Activated CD4-positive, alpha-beta T cell treated with anti-CD3 and anti-CD28 coated beads, Interleukin-2, amount 50 U/mL, for 16 hours (primary cell): Measurements from ENCODE around the gene PRR18.

Experiments
- DNase-seq: peaks from one replicate; pipeline ENCODE4 v3.0.0-alpha.2; 2020

The PRR18 gene

DNA sequence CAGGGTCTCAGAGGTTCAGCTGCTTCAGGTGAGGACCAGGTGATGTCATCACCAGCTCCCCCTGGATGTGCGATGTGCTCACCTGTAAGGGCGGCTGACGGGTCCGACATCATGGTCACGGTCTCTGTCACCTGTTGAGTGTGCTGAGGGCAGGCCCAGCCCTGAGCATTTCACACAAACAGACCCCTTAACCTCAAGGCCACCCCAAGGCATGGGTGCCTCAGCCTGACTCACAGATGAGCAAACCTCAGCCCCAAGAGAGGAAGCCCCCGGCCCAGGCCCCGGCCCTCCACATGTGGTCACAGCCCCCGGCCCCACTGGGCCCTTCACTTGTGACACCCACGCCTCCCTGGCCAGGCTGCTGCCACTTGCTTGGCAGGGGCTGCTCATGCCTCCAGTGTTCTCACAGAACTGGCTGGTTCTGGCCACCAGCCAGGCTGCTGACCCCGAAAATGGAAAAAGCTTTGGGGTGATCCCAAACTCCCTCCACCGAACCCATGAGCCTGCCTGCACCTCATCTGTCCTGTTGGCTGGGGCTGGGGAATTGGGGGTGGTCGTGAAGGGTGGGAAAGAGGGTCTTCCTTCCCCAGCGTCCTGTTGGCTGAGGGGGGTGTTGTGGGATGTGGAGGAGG lies 33.3 kb downstream of the PRR18 start:
- no peak for DNase-seq

DNA sequence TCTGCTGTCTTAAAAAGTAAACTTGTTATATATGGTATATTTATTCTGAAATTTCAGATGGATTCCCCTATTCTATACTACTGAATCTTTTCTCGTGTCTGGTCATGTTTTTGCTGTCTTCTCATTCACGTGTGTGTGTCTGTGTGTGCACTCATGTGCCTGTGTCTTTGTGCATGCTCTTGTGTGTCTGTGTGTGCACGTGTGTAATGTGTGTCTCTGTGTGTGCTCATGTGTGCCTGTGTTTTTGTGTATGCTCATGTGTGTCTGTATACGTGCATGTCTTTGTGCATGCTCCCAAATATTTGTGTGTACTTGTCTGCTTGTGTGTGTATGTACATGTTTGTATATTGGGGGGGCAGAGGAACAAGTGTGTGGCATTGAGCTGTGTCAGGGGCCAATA lies 34.0 kb downstream of the PRR18 start:
- DNase-seq, result no peak

DNA sequence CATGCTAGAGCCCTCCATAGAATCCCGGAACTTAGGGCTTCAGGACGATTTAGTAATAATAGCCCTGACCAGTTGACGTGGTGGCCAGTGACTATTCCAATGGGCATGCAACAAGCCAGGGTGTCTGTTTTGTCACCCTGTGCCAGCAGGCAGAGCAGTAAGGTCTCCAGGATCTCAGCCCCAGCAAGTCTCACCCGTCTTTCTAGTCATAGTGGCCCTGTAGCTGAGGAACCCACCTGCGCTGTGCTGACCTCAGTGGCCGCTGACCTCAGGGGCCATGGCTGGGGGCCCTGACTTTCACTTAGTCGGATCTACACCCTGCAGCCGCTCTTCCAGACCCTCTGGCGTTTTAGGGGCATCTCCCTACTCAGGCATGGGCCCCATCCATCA lies 36.8 kb downstream of the PRR18 start:
- no peak for DNase-seq

DNA sequence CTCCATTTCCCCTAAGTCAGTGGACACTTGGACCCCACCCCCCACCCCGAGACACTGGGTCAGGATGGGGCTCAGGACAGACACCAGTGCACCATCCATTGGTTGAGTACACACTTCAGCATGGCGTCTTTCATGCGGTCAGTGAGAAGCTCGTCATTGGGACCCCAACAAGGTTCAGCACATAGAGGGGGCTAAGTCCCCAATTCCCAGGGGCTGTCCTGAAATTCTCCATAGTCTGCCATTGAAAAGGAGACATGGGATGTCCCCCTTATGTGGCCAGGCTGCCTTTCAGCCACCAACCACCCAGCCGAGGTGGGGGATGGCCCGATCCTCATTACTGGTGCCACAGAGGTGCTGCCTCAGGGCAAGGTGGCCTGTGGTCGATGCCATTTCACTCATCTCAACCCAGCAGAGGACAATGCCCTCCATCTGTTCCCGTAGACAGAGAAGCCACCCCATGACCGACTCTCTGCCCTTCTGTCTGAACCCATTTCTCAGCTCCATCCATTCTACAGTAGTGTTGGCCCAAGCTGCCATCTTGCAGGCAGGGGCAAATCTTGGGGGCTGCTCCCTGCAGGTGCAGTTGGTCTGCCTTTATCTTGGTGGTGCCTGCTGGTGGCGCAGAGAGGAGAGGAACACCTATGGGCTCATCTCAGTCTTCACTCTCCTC lies 37.4 kb downstream of the PRR18 start:
- DNase-seq, result no peak

DNA sequence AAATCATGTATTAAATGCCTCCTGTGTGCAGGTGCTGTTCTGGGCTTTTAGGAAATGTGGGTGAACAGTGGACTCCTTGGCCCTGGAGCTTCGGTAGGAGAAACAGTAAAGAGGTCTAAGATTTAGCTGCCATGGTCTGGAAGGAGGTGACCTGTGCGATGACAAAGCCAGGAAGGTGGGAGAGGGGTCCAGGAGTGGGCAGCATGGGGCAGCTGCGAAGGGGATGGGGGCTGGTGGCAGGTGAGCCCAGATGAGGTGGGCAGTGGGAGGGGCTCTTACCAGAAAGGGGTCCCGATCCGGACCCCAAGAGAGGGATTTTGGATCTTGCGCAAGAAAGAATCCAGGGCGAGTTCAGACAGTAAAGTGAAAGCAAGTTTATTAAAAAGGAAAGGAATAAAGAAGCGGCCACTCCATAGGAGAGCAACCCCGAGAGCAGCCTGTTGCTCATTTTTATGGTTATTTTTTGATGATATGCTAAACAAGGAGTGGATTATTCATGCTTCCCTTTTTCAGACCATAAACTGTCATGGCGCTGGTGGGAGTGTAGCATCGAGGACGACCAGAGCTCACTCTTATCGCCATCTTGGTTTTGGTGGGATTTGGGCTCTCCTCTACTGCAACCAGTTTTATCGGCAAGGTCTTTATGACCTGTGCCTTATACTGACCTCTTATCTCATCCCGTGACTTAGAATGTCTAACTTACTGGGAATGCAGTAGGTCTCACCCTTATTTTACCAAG lies 38.7 kb downstream of the PRR18 start:
- no peak for DNase-seq

DNA sequence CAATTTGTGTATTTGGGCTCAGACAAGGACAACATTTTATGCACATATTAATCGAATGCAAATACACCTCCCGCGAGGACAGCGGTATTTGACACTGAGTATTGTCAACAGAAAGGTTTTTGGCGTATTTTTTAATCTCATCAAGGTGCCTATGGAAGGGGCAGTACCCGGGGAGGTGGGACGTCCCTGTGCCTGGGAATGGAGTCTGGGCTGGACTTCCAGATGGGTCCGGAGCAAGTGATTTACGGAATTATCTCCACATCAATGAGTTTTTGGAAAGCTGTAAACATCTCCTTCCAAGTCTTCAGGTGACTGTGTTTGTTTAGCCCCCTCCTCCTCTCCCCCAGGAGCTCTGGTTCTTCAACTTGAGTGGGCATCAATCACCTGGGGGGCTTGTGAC lies 39.8 kb downstream of the PRR18 start:
- no peak for DNase-seq

DNA sequence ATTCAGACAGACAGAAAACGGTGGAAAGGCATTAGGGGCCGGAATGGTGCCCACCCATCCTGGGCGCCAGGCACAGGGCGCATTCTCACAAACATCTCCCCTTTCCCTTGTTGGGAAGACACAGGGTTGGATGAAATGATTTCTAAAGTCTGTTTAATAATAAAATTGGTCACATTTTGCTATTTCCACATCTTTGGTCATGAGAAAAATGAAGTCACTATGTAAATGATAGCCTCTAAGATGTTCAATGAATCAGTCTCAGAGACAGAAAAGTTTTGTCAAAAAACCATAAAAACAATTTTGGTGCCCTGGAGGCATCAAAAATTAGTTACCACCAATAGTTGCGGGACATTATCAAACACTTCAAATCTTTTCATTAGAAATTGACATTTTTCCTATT lies 40.7 kb downstream of the PRR18 start:
- no peak for DNase-seq

DNA sequence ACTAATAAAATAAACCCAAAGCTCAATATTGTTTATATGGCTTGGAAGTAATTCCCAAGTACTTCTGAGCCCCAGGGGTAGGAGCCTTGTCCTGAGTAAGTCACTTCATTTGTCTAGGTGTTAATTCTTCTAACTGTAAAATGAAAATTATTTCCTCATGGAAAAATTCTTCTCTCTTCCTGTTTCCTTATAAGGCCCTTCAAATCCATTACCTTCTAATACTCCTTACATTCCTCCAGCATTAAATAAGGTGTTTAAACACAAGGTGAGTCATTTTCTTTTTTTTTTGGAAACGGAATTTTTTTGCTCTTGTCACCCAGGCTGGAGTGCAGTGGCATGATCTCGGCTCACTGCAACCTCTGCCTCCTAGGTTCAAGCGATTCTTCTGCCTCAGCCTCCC lies 41.9 kb downstream of the PRR18 start:
- no peak for DNase-seq

DNA sequence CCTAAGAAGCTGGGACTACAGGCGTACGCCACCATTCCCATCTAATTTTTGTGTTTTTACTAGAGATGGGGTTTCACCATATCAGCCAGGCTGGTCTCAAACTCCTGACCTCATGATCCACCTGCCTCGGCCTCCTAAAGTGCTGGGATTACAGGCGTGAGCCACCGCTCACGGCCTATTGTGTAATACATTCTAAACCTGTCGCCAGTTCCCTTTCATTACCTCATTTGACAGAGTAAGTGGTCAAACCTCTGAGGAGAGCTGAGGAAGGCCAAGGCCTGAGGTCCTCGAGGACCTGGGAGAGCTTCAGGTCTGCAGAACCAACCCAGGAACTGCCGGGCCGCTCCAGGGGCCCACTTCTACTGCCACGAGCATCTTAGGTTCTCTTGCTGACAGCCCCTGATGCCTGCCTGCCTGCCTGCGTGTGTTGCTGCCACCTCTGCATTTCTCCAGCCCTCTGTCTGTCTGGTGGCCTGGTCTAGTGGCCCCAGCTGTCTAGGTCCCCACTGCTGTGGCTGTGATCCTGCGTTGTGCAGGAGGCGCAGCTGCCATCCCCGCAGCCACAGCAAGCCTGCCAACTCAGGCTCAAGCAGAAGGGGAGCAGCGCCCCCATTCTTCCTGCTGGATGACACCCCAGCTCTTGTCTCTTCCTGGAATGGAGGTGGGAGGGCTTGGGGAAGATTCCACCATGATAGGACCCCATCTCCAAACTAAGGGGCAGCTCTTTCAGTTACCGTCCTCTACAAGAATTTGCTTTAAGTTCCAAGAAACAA lies 45.3 kb downstream of the PRR18 start:
- DNase-seq, result no peak

DNA sequence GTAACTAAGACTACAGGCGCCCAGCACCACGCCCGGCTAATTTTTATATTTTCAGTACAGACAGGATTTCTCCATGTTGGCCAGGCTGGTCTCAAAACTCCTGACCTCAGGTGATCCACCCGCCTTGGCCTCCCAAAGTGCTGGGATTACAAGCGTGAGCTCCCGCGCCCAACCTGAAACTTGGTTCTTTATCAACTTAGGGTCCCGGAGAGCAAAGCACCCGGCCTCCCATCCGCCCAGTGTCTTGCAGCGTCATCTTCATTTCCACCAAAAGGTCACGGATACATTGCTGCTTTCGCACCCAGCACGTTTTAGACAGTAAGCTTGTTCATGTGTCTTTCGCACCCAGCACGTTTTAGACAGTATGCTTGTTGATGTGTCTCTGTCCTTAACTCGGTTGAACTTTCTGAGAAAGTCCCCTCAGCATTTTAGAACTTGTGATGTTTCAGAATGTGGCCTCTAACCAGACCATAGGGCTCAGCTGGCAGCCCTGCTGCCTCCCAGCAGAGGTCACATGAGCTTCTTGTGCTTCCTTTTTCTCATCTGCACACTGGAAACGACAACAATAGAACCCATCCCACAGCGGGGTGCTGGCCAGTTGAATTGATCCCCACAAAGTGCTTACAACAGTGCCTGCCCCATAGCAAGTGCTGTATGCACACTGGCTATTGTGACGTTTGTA lies 48.8 kb downstream of the PRR18 start:
- no peak for DNase-seq

DNA sequence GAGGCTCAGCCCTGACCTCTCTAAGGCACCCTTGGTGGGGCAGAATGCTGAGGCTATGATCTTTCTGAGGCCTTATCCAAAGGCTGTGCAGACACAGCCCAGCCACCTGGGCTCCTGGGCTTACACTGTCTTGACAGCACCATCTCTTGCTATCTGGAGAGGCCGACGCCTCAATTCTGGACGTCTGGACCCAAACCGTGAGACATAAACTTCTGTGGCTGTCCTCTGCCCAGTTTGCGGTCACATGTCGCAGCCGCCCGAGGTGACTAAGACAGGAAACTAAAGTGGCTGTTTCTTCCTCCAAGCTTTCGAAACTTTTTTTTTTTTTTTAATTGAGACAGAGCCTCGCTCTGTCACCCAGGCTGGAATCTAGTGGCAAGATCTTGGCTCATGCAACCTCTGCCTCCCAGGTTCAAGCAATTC lies 49.3 kb downstream of the PRR18 start:
- peak; percentile 66 for DNase-seq

DNA sequence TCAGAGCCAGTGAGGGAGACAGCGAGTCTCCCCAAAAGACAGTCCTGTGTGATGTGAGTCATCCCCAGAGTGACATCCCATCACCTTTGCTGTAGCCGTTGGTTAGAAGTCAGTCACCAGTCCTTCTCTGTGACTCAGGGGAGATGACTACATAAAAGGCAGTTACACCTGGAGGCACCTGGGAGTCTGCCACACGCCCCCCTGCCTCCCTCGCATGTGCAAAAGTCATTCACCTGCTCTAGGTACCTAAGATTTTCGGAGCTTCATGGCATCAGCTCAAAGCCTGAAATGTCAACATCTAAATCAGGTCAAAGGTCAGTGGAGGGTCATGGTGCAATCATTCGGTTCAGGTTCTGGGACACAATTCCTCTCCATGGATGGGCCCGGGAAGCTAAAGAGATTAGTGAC lies 50.3 kb downstream of the PRR18 start:
- DNase-seq, result peak; percentile 64
